ENCODE measurements around the gene ZNF787. TPM values are rescaled to one million over a fixed set of nuclear protein-coding genes. Genes with fewer than 3 reads are reported as not detected.

ZNF787 gene
- total and polyA plus RNA-seq, 2 of the 13 experiments (the other 11 are each of a cell fraction or from before 2014, with no cell fraction given) = 15.1 to 42.8 TPM

GRCh38 chr19:56105090-56105701 lies 15.9 kb downstream of the ZNF787 start (continued):
- TF ChIP-seq TFE3 (CRISPR knock-in tag; IDR thresholded peaks at IDR 0.05) = no peak
- TF ChIP-seq ZNF350 (CRISPR knock-in tag; IDR thresholded peaks at IDR 0.05; ENCODE audit: borderline replicate concordance, low read depth) = no peak
- TF ChIP-seq KMT2A (CRISPR knock-in tag; IDR thresholded peaks at IDR 0.05) = 0 out of 2 replicates have a peak, but pooled peaks have one; percentile 51
- TF ChIP-seq ZGPAT (CRISPR knock-in tag; IDR thresholded peaks at IDR 0.05) = peak; percentile 47; the same call in 1 of the 2 replicates
- TF ChIP-seq CBX5 (CRISPR knock-in tag; IDR thresholded peaks at IDR 0.05; ENCODE audit: borderline replicate concordance) = peak; percentile 36; the same call in 1 of the 2 replicates
- 0 out of 2 replicates have a peak, but pooled peaks have one; percentile 50 for TF ChIP-seq ZMAT3 (CRISPR knock-in tag; conservative IDR thresholded peaks at IDR 0.05)
- no peak for TF ChIP-seq ZNF142 (CRISPR knock-in tag; IDR thresholded peaks at IDR 0.05)
- TF ChIP-seq, protein P1, sequence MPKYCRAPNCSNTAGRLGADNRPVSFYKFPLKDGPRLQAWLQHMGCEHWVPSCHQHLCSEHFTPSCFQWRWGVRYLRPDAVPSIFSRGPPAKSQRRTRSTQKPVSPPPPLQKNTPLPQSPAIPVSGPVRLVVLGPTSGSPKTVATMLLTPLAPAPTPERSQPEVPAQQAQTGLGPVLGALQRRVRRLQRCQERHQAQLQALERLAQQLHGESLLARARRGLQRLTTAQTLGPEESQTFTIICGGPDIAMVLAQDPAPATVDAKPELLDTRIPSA (CRISPR knock-in tag; IDR thresholded peaks at IDR 0.05; ENCODE audit: borderline replicate concordance) = no peak
- TF ChIP-seq EED (CRISPR knock-in tag; IDR thresholded peaks at IDR 0.05) = no peak
- TF ChIP-seq USF2 (IDR thresholded peaks at IDR 0.05; ENCODE audit: low read depth, low read length) = no peak
- no peak for TF ChIP-seq USF2 (CRISPR knock-in tag; IDR thresholded peaks at IDR 0.05; ENCODE audit: borderline replicate concordance)
- TF ChIP-seq, protein P2, sequence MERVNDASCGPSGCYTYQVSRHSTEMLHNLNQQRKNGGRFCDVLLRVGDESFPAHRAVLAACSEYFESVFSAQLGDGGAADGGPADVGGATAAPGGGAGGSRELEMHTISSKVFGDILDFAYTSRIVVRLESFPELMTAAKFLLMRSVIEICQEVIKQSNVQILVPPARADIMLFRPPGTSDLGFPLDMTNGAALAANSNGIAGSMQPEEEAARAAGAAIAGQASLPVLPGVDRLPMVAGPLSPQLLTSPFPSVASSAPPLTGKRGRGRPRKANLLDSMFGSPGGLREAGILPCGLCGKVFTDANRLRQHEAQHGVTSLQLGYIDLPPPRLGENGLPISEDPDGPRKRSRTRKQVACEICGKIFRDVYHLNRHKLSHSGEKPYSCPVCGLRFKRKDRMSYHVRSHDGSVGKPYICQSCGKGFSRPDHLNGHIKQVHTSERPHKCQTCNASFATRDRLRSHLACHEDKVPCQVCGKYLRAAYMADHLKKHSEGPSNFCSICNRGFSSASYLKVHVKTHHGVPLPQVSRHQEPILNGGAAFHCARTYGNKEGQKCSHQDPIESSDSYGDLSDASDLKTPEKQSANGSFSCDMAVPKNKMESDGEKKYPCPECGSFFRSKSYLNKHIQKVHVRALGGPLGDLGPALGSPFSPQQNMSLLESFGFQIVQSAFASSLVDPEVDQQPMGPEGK (CRISPR knock-in tag; IDR thresholded peaks at IDR 0.05) = peak; percentile 59; the same call in 1 of the 2 replicates

Measured in HepG2 (cell line).